Kidney glomerular epithelial cell (primary cell): ENCODE measurements around the gene POLG.

Experiments
- DNase-seq: peaks from one replicate; lab custom pipeline; 2025; lab: John Stamatoyannopoulos, UW

POLG gene

DNA sequence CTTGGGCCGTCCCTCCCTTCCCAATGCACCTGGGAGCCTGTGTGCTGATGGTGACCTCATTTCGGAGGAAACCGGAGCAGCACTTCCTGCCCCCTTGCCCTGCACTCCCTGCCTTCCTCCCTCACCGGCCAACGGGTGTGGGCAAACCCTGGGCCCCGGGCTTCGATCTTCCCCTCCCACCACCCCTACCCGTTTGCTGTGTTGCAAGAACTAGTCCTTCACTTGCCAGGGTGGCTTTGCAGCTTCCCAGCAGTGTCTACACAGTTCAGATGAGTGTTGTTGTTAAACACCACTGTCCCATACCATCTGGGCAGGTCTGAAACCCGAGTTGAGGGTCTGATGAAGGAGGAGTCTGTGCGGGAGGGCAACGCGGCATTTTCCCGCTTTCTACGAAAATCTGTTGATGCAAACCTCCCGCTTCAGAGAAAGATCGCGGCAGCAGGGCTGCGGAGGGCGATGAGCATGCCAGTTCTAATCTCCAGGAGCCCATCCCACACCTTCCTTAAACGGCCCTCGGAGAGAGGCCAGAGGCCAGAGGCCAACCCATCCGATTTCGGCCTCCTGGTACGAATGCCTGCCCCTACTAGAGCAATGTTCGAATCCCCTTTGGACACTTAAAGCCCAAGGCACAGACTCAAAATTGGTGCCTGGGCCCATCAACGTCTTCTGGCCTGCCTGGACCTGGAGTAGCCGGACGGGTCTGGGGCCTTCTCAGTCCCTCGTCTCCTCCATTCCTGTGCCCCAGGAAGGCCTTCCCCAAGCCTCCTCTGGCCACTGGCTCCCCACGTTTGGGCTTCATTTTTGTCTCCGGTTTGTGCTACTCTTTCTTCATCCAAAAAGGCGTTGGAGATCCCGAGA, 35.7 kb upstream of the POLG start:
- DNase-seq: no peak

DNA sequence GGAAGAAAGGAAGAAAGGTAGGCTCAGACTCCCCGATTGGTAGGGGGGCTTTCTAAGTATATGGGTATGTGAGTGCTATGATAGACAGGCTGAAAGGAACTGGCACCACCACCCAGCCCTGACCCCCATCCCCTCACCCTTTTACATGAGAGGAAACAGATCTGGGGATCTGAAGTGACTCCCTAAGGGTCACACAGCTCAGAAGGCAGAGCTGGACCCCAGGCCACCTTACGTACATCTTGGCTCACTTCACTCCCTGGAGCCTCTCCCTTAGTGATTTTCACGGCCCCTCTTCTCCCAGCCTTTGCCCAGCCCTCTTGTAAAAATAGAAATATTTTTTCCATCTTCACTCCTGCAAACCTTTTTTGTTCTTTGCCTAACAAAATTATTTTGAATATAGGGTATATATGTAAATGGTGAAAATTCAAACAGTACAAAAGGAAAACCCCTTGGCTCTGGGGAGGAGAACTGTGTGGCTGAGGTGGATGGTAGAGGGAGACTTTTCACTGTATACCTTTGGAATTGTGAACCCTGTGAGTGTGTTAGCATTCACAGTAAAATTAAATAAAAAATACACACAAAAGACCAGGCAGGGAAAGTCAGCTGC, 34.8 kb upstream of the POLG start:
- DNase-seq: no peak

GRCh38 chr15:89368566-89369223, 34.1 kb upstream of the POLG start:
- no peak for DNase-seq

DNA sequence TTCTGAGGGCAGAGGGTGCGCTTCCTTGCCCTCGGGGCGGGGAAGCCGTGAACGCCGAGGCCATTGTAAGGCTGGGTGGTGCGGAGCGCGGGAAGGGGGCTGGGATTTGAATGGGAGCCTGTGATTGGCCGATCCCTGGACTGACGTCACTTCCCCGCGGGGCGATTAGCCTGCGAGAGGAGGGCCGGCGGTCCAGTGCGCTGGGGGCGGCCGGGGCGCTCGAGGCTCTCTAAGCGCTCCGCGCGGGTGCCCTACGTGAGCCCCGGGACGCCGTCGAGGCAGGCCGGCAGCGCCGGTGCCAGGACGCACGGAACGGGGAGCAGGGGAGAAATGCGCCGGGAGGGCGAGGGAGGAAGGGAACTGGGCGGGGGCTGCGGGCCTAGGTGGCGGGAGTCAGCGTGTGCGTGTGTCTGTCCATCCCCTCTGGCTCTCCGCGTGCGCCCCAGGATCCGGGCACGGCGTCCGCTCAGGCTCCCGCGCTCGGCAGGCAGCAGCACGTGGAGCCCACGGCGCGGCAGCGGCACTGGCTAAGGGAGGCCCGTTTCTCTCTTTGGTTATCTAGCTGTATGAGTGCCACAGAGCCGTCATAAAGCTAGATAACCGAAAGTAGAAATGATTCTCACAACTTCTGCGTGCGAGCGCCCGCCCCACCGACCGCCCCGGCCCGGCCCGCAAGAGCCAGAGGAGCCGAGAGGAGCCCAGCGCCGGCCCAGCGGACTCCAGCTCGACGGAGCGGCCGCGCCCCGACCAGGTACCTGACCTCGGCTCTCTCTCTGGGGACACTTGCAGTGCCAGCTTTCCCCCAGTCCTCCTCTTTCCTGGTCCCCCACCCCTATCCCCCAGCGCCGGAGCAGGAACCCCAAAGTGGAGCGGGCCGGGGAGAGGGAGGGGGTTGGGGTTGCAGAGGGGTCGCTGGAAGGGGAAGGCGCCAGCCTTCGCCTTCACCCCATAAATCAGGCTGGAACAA, 33.1 kb upstream of the POLG start:
- DNase-seq: no peak

- DNase-seq: no peak
Observed at GRCh38 chr15:89366656-89367393, 32.2 kb upstream of the POLG start.

DNA sequence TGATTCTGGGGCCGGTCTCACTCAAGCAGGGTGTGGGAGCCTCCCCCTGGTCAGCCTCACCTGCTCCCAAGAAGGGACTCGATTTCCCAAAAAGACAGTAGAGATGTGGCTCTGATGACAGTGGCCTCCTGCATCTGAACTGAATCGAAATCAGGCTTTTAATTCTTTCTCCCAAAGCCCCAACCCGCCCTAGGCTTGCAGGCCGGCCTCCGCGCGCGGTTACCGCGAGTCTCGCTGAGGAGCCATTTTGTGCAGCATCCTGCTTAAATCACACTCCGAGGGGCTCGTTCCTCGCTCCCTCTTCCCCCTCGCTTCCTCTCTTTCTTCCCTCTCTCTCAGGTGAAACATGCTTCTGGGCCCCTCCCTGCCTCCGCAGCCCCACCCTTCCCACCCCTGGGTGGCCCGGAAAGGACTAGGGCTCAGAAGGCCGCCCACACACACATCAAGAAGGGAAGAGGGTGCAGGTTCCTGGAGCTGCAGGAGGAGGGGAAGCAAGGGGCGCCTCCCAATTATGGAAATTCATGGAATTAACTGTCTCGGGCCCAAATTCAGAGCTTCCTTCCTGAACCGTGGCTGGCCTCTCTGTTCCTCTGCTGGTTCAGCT, 30.9 kb upstream of the POLG start:
- DNase-seq: no peak

- DNase-seq: peak; percentile 5
Observed at GRCh38 chr15:89364741-89365450, 30.3 kb upstream of the POLG start.

- no peak for DNase-seq
Observed at GRCh38 chr15:89364341-89364740, 29.7 kb upstream of the POLG start.

DNA sequence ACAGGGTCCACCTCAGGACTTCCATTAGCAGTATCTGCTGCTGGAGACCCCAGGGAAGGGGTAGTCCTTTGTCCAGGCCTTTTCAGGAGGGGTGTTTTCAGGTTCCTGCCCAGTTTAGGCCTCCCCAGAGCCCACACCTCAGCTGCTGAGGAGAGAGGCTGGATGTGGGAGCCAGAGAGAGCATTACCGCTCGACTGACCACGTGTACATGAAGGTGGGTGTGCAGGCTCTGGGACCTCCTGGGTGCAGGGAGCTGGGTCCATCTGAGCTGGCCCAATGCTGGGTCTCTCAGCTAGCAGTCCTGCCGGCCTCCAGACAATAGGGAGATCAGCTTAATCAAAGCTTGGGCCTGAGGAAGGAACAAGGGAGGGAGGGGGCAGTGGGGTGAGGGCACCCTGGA, 29.1 kb upstream of the POLG start:
- no peak for DNase-seq

GRCh38 chr15:89363133-89363532, 28.5 kb upstream of the POLG start:
- no peak for DNase-seq

DNA sequence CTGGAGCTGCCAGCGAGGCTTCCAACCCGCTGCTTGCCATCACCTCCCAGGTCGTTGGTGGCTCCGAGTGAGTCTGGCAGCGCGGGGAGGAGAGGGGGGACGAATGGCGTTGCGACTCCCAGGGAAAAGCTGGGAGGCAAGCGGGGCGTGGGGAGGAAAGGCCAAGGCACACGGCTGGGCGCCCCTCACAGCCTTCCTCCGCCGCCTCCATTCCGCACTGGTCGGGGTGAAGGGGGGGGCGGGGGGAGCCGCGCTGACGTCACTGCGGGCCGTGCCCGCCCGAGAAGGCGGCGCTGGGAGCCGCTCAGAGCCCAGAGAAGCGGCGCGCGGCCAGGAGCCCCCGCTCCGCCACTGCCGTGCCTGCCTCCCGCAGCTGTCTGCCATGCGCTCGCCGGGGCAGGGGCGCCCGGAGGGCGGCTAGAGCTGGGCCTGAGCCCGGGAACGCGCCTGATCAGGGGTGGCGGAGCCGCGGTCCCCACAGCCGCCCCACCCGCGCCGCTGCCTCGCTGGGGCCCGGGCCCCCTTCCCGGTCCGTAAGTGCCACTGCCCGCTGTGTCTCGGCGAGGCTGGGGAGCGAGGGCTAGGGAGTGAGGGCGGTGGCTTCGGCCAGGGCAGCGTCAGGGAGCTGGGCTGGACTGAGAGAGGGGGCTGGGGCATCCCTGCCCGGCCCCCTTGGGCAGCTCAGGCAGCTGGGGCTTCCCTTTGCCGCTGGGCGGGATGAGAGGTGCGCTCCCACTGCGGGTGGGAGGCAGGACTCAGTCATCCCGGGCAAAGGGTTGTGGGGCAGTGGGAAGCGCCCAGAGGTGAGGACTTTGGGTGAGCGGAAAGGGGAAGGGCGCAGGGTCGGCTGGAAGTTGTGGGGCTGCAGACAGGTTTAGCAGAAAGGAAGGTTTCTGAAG, 27.8 kb upstream of the POLG start:
- DNase-seq: no peak

DNA sequence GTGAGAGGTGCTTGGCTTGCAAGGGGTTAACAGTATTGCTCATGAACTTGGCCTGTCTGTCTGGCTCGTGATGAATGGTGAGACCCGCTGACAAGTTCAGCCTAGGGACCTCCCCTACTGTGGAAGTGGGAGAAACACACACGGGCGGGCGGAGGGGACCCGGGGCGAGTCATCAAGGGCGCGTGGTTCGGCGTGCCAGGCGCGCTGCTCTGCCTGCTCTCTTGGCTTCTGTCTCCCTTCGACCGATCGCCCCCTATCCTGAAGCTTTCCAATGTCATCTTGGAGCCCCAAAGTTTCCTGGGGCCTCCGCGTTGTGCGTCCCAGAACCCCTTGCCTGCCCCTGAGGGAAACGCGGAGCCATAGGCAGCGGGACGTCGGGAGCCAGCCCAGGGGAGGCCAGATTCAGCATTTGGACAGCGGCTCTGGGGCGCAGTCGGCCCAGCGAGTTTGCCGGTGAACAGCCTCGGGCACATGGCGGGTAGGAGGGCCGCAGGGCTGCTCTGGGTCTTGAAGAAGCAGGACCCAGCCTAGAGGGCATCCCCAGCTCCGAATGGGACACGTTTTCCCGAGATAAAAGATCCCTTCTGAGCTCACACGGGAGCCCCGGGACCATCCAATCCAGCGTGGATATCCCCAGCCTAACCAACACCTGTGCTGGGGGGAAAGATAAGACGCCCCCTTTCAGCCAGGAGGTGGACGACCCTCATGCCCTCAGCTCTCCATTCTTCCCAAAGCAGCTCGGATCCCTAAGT, 27.0 kb upstream of the POLG start:
- DNase-seq: peak; percentile 26

DNA sequence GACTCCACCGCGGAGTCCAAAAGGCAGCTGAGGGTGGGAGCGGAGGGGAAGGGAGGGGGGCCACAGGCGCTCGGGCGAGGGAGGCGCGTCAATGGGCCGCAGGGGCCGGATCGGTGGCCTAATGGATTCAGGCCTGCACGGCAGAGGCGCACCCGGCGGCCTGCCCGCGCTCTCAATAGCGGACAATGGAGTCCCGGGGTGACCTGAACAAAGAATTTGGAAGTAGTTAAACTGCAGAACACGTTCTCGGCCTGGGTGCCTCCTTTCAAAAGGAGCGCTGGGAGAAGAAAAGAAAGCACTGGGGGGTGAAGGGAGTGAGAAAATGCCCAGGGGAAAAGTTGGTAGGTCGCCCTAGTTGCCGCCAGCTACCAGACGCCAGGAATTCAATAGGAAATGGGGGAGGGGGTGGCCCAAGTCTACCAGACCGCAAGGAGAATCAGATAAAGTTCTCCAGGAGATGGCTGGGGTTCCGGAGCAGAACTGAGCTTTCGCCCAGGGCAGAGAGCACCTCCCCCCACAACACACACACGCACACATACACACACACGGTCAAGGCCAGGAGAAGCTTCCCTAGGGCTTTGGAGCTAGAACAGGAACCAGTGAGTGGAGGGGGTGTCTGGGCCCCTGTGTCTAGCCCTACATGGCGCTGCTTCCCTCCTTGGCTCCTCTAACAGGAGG, 25.8 kb upstream of the POLG start:
- DNase-seq: no peak

DNA sequence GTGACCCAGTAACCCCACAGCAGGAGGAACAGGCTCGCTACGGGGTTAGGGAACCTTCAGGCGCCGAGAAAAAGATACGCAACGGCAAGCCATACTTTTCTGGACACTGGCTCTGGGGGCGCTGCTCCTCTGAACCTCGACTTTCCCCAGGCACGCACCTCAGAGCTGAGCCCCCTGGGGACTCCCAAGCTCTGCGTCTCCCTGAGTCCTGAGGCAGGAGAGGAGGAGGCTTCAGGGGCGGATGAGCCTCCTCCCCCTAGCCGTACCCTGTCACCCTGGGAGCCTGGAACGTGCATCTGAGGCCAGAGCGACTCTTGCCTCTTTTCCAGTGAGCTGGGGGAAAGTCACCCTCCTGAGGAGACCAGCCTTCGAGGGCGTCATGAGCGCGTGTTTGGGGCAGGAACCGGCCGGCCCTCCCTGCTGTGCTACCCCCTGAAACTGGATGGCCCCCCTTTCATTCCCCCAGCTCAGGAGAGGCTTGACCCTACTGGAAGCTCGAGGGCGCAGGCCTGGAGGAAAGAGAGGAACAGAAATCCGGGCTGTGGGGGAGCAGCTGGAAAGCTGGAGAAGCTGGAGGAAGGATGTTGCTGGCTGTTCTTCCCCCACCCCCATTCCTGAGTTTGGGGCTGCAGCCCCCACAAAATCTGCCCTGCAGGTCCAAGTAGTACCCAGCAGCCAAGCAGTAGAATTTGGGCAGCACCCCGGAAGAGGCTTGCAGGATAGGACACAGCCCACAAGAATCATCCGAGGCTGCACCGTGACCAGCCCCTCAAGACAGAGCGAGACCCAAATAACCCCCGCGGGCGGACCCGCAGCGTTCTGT, 25.1 kb upstream of the POLG start:
- DNase-seq: no peak

- peak; percentile 58 for DNase-seq
Observed at GRCh38 chr15:89358755-89359439, 24.3 kb upstream of the POLG start.

DNA sequence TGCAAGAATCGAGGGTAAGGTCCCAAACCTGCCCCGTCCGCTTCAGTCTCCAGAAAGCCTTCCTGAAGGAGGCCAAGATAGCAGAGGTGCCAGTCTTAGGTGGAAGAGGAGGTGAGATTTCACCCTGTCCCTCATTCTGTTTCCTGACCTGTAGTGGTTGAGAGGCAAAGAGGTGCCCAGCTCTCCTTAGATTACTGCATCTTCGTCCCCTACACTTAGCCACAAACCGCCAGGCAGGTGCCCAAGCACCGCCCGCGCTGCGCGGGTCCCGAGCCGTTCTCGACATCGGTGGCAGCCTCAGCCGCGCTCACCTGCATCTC, 23.8 kb upstream of the POLG start:
- DNase-seq: no peak
